ENCODE data around the gene NTSR1.

GRCh38 chr20:62697468-62697912 is 11.1 kb upstream of the NTSR1 start:
- TF ChIP-seq CTCF (IDR thresholded peaks at IDR 0.05) (no peak), EZH2phosphoT487 (IDR thresholded peaks at IDR 0.05) (no peak), EZH2 (IDR thresholded peaks at IDR 0.05) (no peak)

Measured in neural progenitor cell (in vitro differentiated cells).